ENCODE results near the gene SLX9. TPM values are rescaled to one million over a fixed set of nuclear protein-coding genes. Genes with fewer than 3 reads are reported as not detected.

Gene SLX9
- polyA plus RNA-seq, 1 donor from 2014 or later: 15.4 TPM

- Histone ChIP-seq H3K79me2 (replicated peaks; ENCODE audit: insufficient read depth, low read length) (peaks cover 4% of the 10 kb centered on the region), H3K9ac (ENCODE audit: low read length) (no peak overlapping the region), H3K4me3 (ENCODE audit: low read length) (no peak overlapping the region), H3K4me2 (ENCODE audit: low read length) (no peak overlapping the region), H3K9me2 (ENCODE audit: insufficient read depth, low read length) (no peaks in the 10 kb centered on the region), H3K27ac (ENCODE audit: low read length) (no peak overlapping the region), H3F3A (ENCODE audit: insufficient read depth, low read length, poor library complexity, severe bottlenecking) (no peaks in the 10 kb centered on the region), H3K9me3 (ENCODE audit: low read length) (no peaks in the 10 kb centered on the region), H4K20me1 (ENCODE audit: insufficient read depth) (no peaks in the 10 kb centered on the region), H3K27me3 (ENCODE audit: insufficient read depth, low read depth, low read length) (peaks cover 54% of the 10 kb centered on the region), H2AFZ (ENCODE audit: low read depth, low read length) (no peak overlapping the region), H3K36me3 (ENCODE audit: insufficient read depth, low read length) (no peaks in the 10 kb centered on the region)
- TF ChIP-seq SMC3 (conservative IDR thresholded peaks at IDR 0.05; ENCODE audit: poor library complexity) (no peak), EP300 (conservative IDR thresholded peaks at IDR 0.05; ENCODE audit: poor library complexity, severe bottlenecking) (no peak), EZH2 (IDR thresholded peaks at IDR 0.05; ENCODE audit: borderline replicate concordance, insufficient read depth, low read length, poor library complexity, severe bottlenecking) (no peak), POLR2AphosphoS5 (IDR thresholded peaks at IDR 0.05) (no peak), TAF1 (IDR thresholded peaks at IDR 0.05; ENCODE audit: low read depth) (no peak), RAD21 (conservative IDR thresholded peaks at IDR 0.05) (no peak), CTCF (IDR thresholded peaks at IDR 0.05; ENCODE audit: poor library complexity, severe bottlenecking) (no peak), MXI1 (conservative IDR thresholded peaks at IDR 0.05; ENCODE audit: poor library complexity, severe bottlenecking) (no peak)
- TF ChIP-seq, protein P1, sequence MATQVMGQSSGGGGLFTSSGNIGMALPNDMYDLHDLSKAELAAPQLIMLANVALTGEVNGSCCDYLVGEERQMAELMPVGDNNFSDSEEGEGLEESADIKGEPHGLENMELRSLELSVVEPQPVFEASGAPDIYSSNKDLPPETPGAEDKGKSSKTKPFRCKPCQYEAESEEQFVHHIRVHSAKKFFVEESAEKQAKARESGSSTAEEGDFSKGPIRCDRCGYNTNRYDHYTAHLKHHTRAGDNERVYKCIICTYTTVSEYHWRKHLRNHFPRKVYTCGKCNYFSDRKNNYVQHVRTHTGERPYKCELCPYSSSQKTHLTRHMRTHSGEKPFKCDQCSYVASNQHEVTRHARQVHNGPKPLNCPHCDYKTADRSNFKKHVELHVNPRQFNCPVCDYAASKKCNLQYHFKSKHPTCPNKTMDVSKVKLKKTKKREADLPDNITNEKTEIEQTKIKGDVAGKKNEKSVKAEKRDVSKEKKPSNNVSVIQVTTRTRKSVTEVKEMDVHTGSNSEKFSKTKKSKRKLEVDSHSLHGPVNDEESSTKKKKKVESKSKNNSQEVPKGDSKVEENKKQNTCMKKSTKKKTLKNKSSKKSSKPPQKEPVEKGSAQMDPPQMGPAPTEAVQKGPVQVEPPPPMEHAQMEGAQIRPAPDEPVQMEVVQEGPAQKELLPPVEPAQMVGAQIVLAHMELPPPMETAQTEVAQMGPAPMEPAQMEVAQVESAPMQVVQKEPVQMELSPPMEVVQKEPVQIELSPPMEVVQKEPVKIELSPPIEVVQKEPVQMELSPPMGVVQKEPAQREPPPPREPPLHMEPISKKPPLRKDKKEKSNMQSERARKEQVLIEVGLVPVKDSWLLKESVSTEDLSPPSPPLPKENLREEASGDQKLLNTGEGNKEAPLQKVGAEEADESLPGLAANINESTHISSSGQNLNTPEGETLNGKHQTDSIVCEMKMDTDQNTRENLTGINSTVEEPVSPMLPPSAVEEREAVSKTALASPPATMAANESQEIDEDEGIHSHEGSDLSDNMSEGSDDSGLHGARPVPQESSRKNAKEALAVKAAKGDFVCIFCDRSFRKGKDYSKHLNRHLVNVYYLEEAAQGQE (IDR thresholded peaks at IDR 0.05; ENCODE audit: borderline replicate concordance): no peak
Measured at GRCh38 chr21:44934276-44934675, 5.6 kb upstream of the SLX9 start.

DNA sequence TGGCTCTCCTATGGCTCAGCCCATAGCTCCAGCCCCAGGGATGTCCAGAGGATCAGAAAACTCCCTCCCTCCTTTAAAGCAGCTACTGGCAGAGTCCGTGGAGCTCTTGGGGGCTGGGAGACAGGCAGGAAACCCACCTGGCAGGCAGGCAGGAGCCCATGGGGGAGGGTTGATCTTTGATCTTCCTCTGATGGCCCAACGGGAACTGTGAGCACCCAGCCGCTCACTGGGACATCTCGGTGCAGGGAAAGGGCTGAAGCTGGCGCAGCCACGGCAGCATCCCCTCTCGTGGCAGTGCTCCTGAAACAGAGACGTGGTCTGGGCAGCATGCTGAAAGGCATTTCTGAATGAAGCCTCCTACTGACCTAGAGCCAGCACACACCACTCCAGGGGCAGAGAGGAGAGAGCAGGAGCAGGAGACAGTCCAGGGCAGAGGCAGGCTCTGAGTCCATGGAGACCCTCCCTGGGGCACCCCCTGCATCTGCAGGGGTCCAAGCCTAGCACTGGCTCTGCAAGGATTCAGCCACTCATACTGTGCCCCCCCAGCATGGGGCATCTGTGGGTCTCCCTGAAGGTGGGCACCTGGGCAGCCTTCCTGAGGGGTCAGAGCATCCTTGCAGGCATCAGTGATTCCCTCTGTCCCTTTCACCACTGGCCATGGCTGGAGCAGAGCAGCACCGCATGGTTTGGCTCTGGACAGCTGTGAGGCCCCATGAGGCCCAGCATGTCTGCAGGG lies 4.9 kb upstream of the SLX9 start:
- TF ChIP-seq RAD21 (conservative IDR thresholded peaks at IDR 0.05) (no peak), EP300 (conservative IDR thresholded peaks at IDR 0.05; ENCODE audit: poor library complexity, severe bottlenecking) (no peak), POLR2AphosphoS5 (IDR thresholded peaks at IDR 0.05) (no peak)
- Histone ChIP-seq H2AFZ (ENCODE audit: low read depth, low read length) (no peak overlapping the region), H3K9me2 (ENCODE audit: insufficient read depth, low read length) (no peaks in the 10 kb centered on the region), H3K27ac (ENCODE audit: low read length) (no peak overlapping the region), H3K4me2 (ENCODE audit: low read length) (no peak overlapping the region), H3K9me3 (ENCODE audit: low read length) (no peaks in the 10 kb centered on the region), H3K79me2 (replicated peaks; ENCODE audit: insufficient read depth, low read length) (peaks cover 4% of the 10 kb centered on the region), H3K4me3 (ENCODE audit: low read length) (no peak overlapping the region), H4K20me1 (ENCODE audit: insufficient read depth) (no peaks in the 10 kb centered on the region), H3K36me3 (ENCODE audit: insufficient read depth, low read length) (no peaks in the 10 kb centered on the region), H3F3A (ENCODE audit: insufficient read depth, low read length, poor library complexity, severe bottlenecking) (no peaks in the 10 kb centered on the region), H3K9ac (ENCODE audit: low read length) (no peak overlapping the region), H3K27me3 (ENCODE audit: insufficient read depth, low read depth, low read length) (peaks cover 47% of the 10 kb centered on the region)
